ENCODE results near the gene FGF4. TPM values are rescaled to one million over a fixed set of nuclear protein-coding genes. Genes with fewer than 3 reads are reported as not detected.

Gene FGF4
- total RNA-seq, 1 donor from 2014 or later: not detected

DNA sequence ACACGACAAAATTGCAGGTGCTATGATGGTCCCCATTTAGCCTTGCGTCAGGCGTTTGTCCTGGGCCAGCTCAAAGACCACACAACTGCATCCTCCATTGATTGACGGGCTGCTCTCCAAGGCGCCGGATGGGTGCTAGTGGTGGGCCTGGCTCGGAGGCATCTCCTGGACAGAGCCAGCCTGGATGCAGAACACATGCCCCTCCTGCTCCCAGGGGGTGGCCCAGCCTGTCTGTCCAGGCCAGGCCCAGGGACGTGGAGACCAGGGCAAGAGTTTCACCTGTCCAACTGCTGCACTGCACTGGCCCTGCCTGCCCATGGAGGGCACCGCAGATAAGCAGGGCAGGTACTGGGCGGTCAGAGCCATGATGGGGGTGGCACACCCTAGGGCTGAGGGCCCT lies 47.9 kb downstream of the FGF4 start:
- TF ChIP-seq, protein P1, sequence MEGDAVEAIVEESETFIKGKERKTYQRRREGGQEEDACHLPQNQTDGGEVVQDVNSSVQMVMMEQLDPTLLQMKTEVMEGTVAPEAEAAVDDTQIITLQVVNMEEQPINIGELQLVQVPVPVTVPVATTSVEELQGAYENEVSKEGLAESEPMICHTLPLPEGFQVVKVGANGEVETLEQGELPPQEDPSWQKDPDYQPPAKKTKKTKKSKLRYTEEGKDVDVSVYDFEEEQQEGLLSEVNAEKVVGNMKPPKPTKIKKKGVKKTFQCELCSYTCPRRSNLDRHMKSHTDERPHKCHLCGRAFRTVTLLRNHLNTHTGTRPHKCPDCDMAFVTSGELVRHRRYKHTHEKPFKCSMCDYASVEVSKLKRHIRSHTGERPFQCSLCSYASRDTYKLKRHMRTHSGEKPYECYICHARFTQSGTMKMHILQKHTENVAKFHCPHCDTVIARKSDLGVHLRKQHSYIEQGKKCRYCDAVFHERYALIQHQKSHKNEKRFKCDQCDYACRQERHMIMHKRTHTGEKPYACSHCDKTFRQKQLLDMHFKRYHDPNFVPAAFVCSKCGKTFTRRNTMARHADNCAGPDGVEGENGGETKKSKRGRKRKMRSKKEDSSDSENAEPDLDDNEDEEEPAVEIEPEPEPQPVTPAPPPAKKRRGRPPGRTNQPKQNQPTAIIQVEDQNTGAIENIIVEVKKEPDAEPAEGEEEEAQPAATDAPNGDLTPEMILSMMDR (IDR thresholded peaks at IDR 0.05; ENCODE audit: insufficient read depth, low read length, poor library complexity, severe bottlenecking): no peak
- no peak for DNase-seq (ENCODE audit: low read depth)
- peaks cover 7% of the 10 kb centered on the region for H3K27me3 ChIP-seq (ENCODE audit: control insufficient read depth, insufficient read depth, low read length)
- no peak overlapping the region for H3K4me3 ChIP-seq (ENCODE audit: low read depth, low read length)
- no peaks in the 10 kb centered on the region for H3K36me3 ChIP-seq (ENCODE audit: control insufficient read depth, insufficient read depth, low read length)

- peaks cover 15% of the 10 kb centered on the region for H3K27me3 ChIP-seq (ENCODE audit: control insufficient read depth, insufficient read depth, low read length)
- TF ChIP-seq, protein P1 (IDR thresholded peaks at IDR 0.05; ENCODE audit: insufficient read depth, low read length, poor library complexity, severe bottlenecking): no peak
- no peak overlapping the region for H3K4me3 ChIP-seq (ENCODE audit: low read depth, low read length)
- no peaks in the 10 kb centered on the region for H3K36me3 ChIP-seq (ENCODE audit: control insufficient read depth, insufficient read depth, low read length)
- no peak for DNase-seq (ENCODE audit: low read depth)
Observed at GRCh38 chr11:69726481-69726880, 48.7 kb downstream of the FGF4 start.

DNA sequence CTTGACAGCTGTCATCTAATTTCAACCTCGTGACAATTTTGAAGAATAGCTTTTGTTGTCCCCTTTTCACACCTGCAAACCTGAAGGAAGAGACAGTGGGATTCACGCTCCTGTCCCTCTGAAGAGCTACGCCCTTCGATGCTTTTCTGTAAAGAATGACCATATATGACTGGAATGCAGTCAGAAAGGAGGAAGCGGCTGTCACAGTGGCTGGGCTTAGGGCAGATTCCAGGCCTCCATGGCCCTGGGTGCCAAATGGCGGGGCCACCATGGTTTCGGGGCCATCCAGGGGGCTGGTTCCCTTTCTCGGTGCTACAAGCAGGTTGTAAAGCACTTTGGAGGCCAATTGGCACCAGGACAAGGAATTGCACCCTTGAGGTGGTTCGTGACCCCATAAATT lies 49.1 kb downstream of the FGF4 start:
- H3K27me3 ChIP-seq (ENCODE audit: control insufficient read depth, insufficient read depth, low read length): peaks cover 19% of the 10 kb centered on the region
- H3K36me3 ChIP-seq (ENCODE audit: control insufficient read depth, insufficient read depth, low read length): no peaks in the 10 kb centered on the region
- no peak overlapping the region for H3K4me3 ChIP-seq (ENCODE audit: low read depth, low read length)
- TF ChIP-seq, protein P1 (IDR thresholded peaks at IDR 0.05; ENCODE audit: insufficient read depth, low read length, poor library complexity, severe bottlenecking): no peak
- no peak for DNase-seq (ENCODE audit: low read depth)

DNA sequence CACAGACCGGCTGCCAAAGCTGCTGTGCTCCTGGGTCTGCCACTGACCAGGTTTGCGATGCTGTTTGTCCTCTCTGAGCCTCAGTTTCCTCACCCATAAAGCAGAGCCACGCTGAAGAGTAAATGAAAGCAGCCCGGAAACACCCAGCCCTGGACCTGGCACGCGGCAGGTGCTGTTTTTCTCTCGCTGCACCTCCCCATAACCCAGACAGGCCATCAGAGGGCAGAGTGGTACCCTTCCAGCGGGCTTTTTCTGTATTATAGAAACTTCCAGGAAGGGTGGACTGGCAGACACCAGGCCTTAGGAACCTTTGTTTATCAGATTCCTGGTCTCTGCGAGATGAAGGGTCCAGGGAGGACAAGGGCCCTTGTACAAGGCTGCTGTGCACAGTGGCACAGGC lies 53.4 kb downstream of the FGF4 start:
- TF ChIP-seq, protein P1 (IDR thresholded peaks at IDR 0.05; ENCODE audit: insufficient read depth, low read length, poor library complexity, severe bottlenecking): peak; percentile 53
- no peak for DNase-seq (ENCODE audit: low read depth)
- H3K27me3 ChIP-seq (ENCODE audit: control insufficient read depth, insufficient read depth, low read length): peaks cover 45% of the 10 kb centered on the region

GRCh38 chr11:69721106-69721505 lies 54.0 kb downstream of the FGF4 start:
- H3K27me3 ChIP-seq (ENCODE audit: control insufficient read depth, insufficient read depth, low read length): peaks cover 46% of the 10 kb centered on the region
- TF ChIP-seq, protein P1 (IDR thresholded peaks at IDR 0.05; ENCODE audit: insufficient read depth, low read length, poor library complexity, severe bottlenecking): no peak
- H3K36me3 ChIP-seq (ENCODE audit: control insufficient read depth, insufficient read depth, low read length): no peaks in the 10 kb centered on the region
- DNase-seq (ENCODE audit: low read depth): no peak
- no peak overlapping the region for H3K4me3 ChIP-seq (ENCODE audit: low read depth, low read length)

More for the DNA sequence above, 53.4 kb downstream of the FGF4 start:
- Histone ChIP-seq H3K36me3 (ENCODE audit: control insufficient read depth, insufficient read depth, low read length) (no peaks in the 10 kb centered on the region), H3K4me3 (ENCODE audit: low read depth, low read length) (no peak overlapping the region)

Other genes starting within 250 kb of the FGF4 start
- 378 and 432 TPM in 2 replicates for gene CCND1, start 134.2 kb downstream of the FGF4 start, total RNA-seq
- 12.6 and 18.6 TPM in 2 replicates for gene LTO1, start 100.0 kb downstream of the FGF4 start, total RNA-seq
- not detected in 2 replicates for gene FGF19, start 71.3 kb downstream of the FGF4 start, total RNA-seq
- not detected in 2 replicates for gene FGF3, start 44.1 kb upstream of the FGF4 start, total RNA-seq